Measurements from ENCODE around the gene PLA2G4E. TPM values are rescaled to one million over a fixed set of nuclear protein-coding genes. Genes with fewer than 3 reads are reported as not detected.

Gene PLA2G4E
- total RNA-seq, 1 donor from 2014 or later = 18.1 TPM

- ATAC-seq = no peak
These were observed 2.3 kb downstream of the PLA2G4E start for GRCh38 chr15:42018306-42019224.

DNA sequence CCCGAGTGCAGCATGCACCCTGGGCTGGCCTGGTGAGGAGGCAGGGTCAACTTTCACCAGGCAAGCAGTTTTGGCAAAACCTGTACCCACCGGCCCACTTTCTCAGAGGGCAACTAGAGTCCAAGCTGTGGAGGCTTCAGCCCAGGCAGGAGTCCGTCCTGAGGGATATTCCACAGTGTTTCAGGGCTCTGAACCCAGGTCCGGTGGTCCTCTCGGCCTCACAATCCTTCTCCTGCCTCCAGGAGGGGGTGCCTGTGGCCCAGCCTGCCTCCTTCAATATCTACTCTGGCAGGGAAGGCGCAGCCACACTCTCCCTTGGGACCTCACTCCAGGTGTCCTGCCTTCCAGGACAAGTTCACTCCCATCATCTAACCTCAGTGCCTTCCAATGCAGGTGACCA, 3.9 kb downstream of the PLA2G4E start:
- ATAC-seq = no peak

GRCh38 chr15:42014406-42014805, 6.4 kb downstream of the PLA2G4E start:
- no peak for ATAC-seq

DNA sequence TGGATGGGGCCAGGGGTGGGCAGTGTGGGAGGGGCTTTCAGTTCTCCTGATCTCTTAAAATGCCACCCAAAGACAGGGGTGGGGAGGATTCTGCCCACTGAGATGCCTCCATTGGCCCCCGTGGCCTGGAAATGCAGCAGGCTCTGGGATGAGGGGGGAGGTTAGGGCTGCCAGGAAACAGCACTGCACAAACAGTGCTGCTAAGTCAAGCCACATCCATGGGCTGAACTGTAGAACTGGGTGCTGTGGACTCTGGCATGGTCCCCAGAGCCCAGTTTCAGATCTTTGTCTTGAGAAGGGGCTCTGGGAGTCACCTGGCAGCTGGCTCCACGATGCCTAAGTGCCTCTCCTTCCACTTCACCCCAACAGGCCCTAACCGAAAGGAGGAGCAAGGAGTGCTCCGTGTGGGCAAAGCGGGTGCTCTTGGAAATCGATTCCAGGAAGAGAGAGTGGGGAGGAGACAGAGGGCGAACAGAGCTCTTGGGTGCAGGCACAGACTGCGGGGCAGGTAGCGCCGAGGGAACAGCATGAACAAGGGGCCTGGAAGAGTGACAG, 7.8 kb downstream of the PLA2G4E start:
- ATAC-seq = no peak

DNA sequence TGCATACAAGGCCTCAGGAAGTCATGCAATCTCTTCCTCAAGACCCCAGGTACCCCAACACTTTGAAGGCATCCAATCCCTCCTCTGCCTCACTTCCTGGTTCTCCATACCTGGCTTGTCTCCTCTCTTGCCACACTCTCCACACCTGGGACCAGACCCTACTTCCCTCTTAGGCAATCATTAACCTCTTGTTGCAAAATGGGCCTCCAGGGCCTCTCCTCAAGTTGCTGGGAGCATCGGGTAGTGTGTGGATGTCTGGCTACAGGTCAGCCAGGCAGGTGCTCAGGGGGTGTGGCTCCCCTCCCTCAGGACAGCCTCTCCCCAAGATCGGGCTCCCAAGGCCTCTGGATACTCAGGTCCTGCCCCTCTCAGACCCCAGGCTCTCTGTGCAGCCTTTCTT, 8.6 kb downstream of the PLA2G4E start:
- peak; percentile 7 for ATAC-seq

- ATAC-seq = peak; percentile 92
These were observed 9.8 kb downstream of the PLA2G4E start for GRCh38 chr15:42011074-42011473.

- ATAC-seq = peak; percentile 77
These were observed 10.4 kb downstream of the PLA2G4E start for GRCh38 chr15:42010434-42010833.

DNA sequence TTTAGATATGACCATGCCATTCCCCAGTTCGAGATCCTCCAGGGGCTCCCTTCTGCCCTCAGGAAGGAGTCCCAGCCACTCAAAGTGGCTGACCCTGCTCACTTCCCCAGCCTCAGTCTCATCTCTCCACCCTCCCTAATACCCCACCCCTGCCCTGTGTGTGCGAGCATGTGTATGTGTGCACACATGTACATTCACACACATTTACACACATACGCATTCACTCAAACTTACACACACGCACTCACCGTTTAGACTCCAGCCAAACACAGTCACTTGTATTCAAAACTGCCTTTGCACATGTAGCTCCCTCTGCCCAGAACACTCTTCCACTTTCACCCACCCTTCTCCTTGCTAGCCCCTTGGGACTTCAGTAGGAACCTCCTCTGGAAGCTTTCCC, 11.4 kb downstream of the PLA2G4E start:
- no peak for ATAC-seq

DNA sequence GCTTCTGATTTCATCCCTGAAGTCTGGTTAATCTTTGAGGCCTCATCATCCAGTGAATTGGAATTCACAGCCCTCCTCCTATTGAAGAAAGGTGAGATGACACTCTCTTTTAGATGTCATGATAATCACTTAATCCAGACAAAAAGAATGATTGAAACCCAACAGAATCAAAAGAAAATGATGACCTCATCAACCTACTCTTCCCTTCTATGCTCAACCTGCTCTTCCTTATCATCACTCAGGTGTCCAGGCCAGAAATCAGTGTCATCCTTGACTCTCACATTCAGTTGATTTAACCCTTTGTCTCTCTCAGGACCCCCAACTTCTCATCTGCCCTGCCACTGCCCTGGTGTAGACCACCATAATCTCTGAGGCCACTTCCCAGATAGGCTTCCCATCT, 11.8 kb downstream of the PLA2G4E start:
- no peak for ATAC-seq

- ATAC-seq = no peak
These were observed 13.5 kb downstream of the PLA2G4E start for GRCh38 chr15:42007386-42007785.

- no peak for ATAC-seq
These were observed 18.5 kb downstream of the PLA2G4E start for GRCh38 chr15:42002333-42002732.

DNA sequence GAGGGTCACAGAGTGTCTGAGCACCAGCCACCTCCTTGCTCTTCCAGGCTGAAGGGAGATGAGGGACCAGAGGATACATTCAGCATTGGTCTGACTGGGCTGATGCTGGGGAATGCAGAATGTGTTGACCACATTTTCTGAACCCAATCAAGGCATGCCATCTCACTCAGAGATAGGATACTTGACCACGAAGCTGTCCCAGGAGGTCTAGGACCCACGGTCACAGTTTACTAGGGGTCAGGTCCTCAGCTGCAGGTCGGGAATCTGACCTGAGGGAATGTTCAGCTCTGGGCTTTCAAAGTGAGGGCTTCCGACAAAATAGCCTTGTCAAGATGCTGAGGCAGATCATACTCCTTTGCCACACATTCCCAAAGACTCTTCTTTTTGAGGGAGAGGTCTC, 19.6 kb downstream of the PLA2G4E start:
- no peak for ATAC-seq

GRCh38 chr15:41999290-42000285, 21.3 kb downstream of the PLA2G4E start:
- no peak for ATAC-seq

DNA sequence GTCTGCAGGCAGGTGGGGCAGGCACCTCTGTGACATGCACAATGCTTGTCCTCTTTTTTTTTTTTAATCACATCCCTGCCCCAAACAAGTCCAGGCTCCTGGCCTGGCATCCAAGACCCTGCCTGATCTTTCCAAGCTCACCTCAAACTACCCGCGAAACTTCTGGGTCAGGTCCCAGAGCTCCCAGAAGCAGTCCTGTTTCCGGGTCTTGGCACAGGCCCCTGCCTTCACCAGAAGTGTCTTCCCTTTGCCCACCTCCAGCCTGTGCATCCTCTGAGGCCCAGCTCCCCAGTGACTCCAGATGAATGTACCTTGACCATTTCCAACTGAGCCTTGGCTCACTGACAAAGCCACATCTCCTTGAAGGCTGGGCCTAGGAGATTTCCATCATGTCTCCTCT, 23.0 kb downstream of the PLA2G4E start:
- no peak for ATAC-seq

- ATAC-seq = no peak
These were observed 23.8 kb downstream of the PLA2G4E start for GRCh38 chr15:41996921-41997592.

DNA sequence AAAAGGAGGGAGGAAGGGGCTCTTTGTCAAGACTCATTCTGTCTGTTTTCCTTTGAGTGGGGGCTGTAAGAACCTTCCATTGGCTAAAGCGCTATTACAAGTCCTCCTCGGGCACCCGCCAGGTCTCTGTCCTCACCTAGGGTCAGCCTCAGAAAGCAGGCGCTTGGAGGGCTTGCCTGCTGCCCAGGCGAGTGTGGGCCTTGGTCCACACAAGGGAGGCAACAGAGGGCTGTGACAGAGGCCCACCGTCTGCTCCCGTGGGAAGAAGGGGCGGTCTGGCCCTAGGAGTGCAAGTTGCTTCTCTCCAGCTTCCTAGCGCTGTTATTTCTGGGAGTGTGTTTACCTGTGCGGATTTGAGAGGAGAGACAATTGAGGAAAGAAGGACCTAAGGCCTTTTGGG, 24.5 kb downstream of the PLA2G4E start:
- ATAC-seq = no peak

DNA sequence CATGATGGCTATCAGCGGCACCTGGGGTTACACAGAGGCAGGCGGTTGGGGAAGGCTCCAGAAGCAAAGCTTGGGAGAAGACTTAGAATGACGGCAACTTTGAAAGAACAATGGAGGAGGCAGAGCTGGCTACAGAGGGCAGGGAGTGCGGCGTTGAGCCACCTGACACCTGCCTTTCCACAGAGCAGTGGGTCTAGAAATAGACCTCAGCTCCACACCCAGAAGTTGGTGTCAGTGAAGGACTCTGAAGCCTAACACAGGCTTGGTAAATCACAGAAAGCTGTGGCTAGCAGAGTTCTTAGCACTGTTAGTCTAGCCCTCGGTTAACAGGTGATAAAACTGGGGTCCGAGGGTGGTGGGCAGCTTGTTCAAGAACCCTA, 25.4 kb downstream of the PLA2G4E start:
- ATAC-seq = no peak

DNA sequence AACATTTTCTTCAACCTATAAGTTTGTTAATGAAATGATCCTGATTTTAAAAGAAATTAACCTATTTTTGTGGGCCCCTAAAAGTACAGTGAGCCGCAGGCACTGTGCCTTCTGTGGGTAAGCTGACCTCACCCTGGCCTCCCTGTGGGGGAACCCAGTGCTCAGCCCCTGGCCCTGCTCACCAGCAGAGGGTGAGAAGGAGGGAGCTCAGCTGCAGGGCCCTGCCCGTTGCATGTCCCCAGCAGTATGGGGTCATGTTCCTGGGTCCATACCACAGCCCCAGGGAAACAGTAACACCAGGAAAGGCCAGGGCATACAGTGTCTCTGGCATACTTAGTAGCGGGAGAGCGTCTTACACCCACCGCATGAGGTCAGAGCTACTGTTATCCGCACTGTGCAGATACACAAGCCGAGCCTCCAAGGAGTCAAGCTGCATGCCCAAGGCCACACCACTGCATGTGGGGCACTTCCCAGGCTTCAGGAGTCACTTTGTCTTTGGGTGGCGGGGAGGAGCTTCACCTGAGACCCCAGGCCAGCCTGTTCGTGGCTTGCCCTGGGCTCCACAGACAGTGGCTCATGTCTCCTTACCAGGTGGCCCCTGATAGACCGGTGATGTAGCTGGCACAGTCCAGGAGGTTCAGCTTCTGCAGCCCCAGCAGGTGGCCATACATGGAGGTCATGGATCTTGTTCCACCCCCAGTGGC, 25.9 kb downstream of the PLA2G4E start:
- peak; percentile 3 for ATAC-seq

DNA sequence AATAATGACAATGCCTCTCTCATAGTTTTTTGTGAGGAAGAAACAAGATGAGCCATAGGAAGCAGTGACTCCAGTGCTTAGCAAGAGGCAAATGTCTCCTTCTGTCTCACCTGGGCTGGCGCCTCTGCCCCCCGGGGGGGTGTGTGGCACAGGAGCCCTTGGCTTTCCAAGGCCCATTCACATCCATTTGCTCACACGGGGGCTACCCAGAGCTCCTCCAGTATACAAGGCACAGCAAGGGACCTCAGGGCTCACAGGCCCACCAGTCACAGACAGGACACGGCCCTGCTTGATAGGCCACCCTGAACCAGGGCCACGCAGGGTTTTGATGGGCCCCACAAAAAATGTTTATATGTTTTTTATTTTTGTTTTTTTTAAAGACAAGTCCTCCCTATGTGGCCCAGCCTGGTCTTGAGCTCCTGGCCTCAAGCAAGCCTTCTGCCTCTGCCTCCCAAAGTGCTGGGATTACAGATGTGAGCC, 26.6 kb downstream of the PLA2G4E start:
- ATAC-seq = no peak

GRCh38 chr15:41993472-41994170, 27.2 kb downstream of the PLA2G4E start:
- no peak for ATAC-seq

DNA sequence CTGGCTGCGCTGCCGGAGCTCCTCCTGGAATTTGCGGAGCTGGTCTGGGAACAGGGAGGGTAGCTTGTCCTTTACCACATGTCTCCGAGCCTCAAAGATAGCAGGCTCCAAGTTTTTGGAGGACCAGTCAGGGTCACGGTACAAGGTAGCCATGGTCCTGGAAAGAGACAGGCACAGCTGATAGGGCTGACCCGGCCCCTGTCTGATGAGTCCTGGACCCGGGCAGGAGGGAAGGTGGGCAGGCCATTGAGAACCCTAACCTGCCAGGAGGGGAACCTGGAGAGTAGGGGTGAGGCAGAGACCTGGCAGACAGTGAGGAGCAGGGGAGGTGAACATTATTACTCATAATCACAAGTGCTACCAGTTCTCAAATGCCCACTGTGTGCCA, 28.0 kb downstream of the PLA2G4E start:
- ATAC-seq = no peak
